ENCODE results near the gene YIF1B. TPM values are rescaled to one million over a fixed set of nuclear protein-coding genes. Genes with fewer than 3 reads are reported as not detected.

The YIF1B gene
- total and polyA plus RNA-seq, 9 of the 15 experiments (the other 6 are each of a cell fraction or from before 2014, with no cell fraction given), result 8.5 to 586 (median 323) TPM

- TF ChIP-seq, protein P1, sequence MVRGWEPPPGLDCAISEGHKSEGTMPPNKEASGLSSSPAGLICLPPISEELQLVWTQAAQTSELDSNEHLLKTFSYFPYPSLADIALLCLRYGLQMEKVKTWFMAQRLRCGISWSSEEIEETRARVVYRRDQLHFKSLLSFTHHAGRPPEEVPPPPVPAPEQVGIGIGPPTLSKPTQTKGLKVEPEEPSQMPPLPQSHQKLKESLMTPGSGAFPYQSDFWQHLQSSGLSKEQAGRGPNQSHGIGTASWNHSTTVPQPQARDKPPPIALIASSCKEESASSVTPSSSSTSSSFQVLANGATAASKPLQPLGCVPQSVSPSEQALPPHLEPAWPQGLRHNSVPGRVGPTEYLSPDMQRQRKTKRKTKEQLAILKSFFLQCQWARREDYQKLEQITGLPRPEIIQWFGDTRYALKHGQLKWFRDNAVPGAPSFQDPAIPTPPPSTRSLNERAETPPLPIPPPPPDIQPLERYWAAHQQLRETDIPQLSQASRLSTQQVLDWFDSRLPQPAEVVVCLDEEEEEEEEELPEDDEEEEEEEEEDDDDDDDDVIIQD (CRISPR knock-in tag; IDR thresholded peaks at IDR 0.05), result no peak
- TF ChIP-seq PURB (CRISPR knock-in tag; IDR thresholded peaks at IDR 0.05; ENCODE audit: low read depth) (no peak), KLF1 (tag; IDR thresholded peaks at IDR 0.05) (no peak), POLR2A (conservative IDR thresholded peaks at IDR 0.05) (peak; percentile 83), PHF20 (IDR thresholded peaks at IDR 0.05; ENCODE audit: partially characterized antibody) (no peak), L3MBTL2 (IDR thresholded peaks at IDR 0.05) (no peak; the same call in 1 of the 2 replicates), MECOM (CRISPR knock-in tag; IDR thresholded peaks at IDR 0.05) (peak; percentile 63), NCOA1 (IDR thresholded peaks at IDR 0.05; ENCODE audit: low read depth) (peak; percentile 93), ZNF324 (CRISPR knock-in tag; IDR thresholded peaks at IDR 0.05) (no peak), CXXC5 (CRISPR knock-in tag; IDR thresholded peaks at IDR 0.05) (peak; percentile 91), ZNF354B (CRISPR knock-in tag; IDR thresholded peaks at IDR 0.05) (no peak), SMARCB1 (IDR thresholded peaks at IDR 0.05; ENCODE audit: insufficient read length, low read depth) (peak; percentile 72), SMARCA4 (IDR thresholded peaks at IDR 0.05) (peak; percentile 99), ETV1 (tag; conservative IDR thresholded peaks at IDR 0.05; ENCODE audit: low read depth) (peak; percentile 100), ASH1L (IDR thresholded peaks at IDR 0.05; ENCODE audit: borderline replicate concordance, low read depth, partially characterized antibody) (peak; percentile 51), ZBTB26 (CRISPR knock-in tag; IDR thresholded peaks at IDR 0.05) (no peak), PTRF (tag; IDR thresholded peaks at IDR 0.05) (no peak)
- TF ChIP-seq, protein P2, sequence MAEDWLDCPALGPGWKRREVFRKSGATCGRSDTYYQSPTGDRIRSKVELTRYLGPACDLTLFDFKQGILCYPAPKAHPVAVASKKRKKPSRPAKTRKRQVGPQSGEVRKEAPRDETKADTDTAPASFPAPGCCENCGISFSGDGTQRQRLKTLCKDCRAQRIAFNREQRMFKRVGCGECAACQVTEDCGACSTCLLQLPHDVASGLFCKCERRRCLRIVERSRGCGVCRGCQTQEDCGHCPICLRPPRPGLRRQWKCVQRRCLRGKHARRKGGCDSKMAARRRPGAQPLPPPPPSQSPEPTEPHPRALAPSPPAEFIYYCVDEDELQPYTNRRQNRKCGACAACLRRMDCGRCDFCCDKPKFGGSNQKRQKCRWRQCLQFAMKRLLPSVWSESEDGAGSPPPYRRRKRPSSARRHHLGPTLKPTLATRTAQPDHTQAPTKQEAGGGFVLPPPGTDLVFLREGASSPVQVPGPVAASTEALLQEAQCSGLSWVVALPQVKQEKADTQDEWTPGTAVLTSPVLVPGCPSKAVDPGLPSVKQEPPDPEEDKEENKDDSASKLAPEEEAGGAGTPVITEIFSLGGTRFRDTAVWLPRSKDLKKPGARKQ (CRISPR knock-in tag; IDR thresholded peaks at IDR 0.05), result no peak
- TF ChIP-seq, protein P3, sequence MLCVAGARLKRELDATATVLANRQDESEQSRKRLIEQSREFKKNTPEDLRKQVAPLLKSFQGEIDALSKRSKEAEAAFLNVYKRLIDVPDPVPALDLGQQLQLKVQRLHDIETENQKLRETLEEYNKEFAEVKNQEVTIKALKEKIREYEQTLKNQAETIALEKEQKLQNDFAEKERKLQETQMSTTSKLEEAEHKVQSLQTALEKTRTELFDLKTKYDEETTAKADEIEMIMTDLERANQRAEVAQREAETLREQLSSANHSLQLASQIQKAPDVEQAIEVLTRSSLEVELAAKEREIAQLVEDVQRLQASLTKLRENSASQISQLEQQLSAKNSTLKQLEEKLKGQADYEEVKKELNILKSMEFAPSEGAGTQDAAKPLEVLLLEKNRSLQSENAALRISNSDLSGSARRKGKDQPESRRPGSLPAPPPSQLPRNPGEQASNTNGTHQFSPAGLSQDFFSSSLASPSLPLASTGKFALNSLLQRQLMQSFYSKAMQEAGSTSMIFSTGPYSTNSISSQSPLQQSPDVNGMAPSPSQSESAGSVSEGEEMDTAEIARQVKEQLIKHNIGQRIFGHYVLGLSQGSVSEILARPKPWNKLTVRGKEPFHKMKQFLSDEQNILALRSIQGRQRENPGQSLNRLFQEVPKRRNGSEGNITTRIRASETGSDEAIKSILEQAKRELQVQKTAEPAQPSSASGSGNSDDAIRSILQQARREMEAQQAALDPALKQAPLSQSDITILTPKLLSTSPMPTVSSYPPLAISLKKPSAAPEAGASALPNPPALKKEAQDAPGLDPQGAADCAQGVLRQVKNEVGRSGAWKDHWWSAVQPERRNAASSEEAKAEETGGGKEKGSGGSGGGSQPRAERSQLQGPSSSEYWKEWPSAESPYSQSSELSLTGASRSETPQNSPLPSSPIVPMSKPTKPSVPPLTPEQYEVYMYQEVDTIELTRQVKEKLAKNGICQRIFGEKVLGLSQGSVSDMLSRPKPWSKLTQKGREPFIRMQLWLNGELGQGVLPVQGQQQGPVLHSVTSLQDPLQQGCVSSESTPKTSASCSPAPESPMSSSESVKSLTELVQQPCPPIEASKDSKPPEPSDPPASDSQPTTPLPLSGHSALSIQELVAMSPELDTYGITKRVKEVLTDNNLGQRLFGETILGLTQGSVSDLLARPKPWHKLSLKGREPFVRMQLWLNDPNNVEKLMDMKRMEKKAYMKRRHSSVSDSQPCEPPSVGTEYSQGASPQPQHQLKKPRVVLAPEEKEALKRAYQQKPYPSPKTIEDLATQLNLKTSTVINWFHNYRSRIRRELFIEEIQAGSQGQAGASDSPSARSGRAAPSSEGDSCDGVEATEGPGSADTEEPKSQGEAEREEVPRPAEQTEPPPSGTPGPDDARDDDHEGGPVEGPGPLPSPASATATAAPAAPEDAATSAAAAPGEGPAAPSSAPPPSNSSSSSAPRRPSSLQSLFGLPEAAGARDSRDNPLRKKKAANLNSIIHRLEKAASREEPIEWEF (CRISPR knock-in tag; IDR thresholded peaks at IDR 0.05), result no peak
These were observed 1.4 kb upstream of the YIF1B start (continued) for GRCh38 chr19:38317104-38317612.

Data from K562 (cell line).